ENCODE results near the gene NLE1.

GRCh38 chr17:35127751-35128514, 14.2 kb downstream of the NLE1 start:
- TF ChIP-seq EZH2phosphoT487 (IDR thresholded peaks at IDR 0.05; ENCODE audit: insufficient read depth, low read depth), result no peak
- TF ChIP-seq EZH2 (IDR thresholded peaks at IDR 0.05; ENCODE audit: insufficient read depth, poor library complexity, severe bottlenecking), result no peak

Measured in GM23248 (cell line).